ENCODE data around the gene CFAP61.

CFAP61 gene

DNA sequence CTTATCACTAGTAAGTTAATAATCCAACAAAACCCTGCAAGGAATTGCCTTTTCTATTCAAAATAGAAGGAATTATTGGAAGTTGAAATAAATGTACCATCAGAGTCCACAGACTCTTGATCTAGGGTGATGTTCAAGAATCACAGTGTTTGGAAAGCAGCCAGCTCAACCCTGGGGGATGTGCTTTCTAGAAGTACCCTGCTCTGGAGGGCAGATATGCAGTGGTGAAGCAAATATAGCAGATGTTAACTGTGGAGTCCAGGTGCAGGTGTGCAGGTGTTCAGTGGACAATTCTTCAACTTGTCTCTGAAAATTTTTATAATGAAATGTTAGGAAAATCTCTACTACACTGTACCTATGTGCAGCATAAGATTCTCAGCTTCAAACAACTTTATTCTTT, 306.5 kb downstream of the CFAP61 start:
- Histone ChIP-seq H3K36me3 (no peaks in the 10 kb centered on the region), H3K9me3 (ENCODE audit: severe bottlenecking) (peaks cover 2% of the 10 kb centered on the region), H3K27ac (no peak overlapping the region), H3K4me3 (ENCODE audit: low read depth, low read length) (no peak overlapping the region), H3K27me3 (ENCODE audit: insufficient read depth, low read depth, severe bottlenecking) (no peaks in the 10 kb centered on the region)
- no peak for DNase-seq
- TF ChIP-seq, protein P1, sequence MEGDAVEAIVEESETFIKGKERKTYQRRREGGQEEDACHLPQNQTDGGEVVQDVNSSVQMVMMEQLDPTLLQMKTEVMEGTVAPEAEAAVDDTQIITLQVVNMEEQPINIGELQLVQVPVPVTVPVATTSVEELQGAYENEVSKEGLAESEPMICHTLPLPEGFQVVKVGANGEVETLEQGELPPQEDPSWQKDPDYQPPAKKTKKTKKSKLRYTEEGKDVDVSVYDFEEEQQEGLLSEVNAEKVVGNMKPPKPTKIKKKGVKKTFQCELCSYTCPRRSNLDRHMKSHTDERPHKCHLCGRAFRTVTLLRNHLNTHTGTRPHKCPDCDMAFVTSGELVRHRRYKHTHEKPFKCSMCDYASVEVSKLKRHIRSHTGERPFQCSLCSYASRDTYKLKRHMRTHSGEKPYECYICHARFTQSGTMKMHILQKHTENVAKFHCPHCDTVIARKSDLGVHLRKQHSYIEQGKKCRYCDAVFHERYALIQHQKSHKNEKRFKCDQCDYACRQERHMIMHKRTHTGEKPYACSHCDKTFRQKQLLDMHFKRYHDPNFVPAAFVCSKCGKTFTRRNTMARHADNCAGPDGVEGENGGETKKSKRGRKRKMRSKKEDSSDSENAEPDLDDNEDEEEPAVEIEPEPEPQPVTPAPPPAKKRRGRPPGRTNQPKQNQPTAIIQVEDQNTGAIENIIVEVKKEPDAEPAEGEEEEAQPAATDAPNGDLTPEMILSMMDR (IDR thresholded peaks at IDR 0.05; ENCODE audit: low read depth, low read length), result no peak

DNA sequence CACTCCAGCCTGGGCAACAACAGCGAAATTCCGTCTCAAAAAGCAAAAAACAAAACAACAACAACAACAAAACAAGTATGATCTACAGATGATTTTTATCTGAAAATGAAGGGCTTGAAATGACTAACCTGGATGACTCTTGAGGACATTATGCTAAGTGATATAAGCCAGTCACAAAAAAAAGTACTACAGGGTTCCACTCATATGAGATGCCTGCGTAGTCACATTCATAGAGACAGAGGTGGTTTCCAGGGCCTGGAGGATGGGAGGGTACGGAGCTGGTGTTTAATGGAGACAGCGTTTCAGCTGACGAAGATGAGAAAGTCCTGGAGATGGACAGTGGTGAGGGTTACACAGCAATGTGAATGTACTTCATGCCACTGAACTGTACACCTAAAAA, 307.3 kb downstream of the CFAP61 start:
- DNase-seq, result no peak
- TF ChIP-seq, protein P1 (IDR thresholded peaks at IDR 0.05; ENCODE audit: low read depth, low read length), result no peak
- no peaks in the 10 kb centered on the region for H3K36me3 ChIP-seq
- no peaks in the 10 kb centered on the region for H3K9me3 ChIP-seq (ENCODE audit: severe bottlenecking)
- H3K27me3 ChIP-seq (ENCODE audit: insufficient read depth, low read depth, severe bottlenecking), result no peaks in the 10 kb centered on the region
- H3K27ac ChIP-seq, result no peak overlapping the region
- H3K4me3 ChIP-seq (ENCODE audit: low read depth, low read length), result no peak overlapping the region

DNA sequence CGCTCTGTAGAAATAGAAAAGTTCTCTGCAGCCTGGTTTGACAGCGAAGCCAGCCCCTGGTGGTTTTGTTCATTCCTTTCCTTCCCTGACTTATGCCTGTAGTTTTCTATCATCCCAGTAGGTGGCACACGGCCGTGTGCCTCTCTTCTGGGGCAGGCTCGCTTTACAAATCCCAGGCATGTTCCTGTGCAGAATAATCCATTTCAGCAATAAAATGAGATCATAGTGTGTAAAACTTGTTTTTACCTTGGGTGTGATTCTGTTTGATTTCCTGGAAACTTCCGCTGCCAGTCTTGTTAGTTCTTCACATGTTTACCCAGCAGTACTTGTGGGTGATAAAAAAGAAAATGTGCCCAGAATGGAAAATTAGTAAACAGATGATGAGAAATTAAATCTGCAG, 308.1 kb downstream of the CFAP61 start:
- TF ChIP-seq, protein P1 (IDR thresholded peaks at IDR 0.05; ENCODE audit: low read depth, low read length), result peak; percentile 74
- Histone ChIP-seq H3K36me3 (no peaks in the 10 kb centered on the region), H3K27me3 (ENCODE audit: insufficient read depth, low read depth, severe bottlenecking) (no peaks in the 10 kb centered on the region), H3K4me3 (ENCODE audit: low read depth, low read length) (no peak overlapping the region), H3K27ac (no peak overlapping the region), H3K9me3 (ENCODE audit: severe bottlenecking) (peaks cover 7% of the 10 kb centered on the region)
- peak; percentile 61 for DNase-seq

DNA sequence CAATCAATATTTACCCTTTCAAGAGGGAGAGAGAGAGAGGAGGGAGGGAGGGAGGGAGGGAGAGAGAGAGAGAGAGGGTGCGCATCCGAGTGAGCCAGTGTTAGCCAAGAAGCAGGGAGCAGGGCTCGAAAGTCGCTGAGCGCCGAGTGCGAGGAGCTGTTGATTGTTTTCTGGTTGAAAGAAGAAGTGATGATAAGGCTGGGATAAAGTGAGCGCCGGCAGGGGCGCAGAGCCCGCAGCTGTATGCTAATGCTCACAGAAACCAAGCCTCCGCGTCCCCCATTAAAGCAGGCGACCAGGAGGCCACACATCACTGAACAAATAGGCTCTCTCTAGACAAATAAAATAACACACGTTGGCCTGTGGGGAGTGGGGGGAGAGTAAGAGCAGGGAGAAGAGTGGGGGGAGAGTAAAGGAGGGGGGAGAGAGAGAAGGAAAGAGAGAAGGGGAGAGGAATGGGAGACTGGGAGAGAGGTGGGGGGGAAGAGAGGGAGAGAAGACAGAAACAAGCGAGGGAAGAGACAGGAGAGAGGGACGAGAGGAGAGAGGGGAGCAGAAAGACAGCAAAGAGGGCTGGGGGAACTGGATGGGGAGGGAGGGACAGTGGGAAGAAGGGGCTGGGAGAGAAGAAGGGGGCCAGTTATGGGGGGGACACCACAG, 310.6 kb downstream of the CFAP61 start:
- Histone ChIP-seq H3K36me3 (peaks cover 4% of the 10 kb centered on the region), H3K9me3 (ENCODE audit: severe bottlenecking) (peaks cover 7% of the 10 kb centered on the region), H3K4me3 (ENCODE audit: low read depth, low read length) (no peak overlapping the region), H3K27me3 (ENCODE audit: insufficient read depth, low read depth, severe bottlenecking) (no peaks in the 10 kb centered on the region), H3K27ac (no peak overlapping the region)
- no peak for DNase-seq
- TF ChIP-seq, protein P1 (IDR thresholded peaks at IDR 0.05; ENCODE audit: low read depth, low read length), result no peak

DNA sequence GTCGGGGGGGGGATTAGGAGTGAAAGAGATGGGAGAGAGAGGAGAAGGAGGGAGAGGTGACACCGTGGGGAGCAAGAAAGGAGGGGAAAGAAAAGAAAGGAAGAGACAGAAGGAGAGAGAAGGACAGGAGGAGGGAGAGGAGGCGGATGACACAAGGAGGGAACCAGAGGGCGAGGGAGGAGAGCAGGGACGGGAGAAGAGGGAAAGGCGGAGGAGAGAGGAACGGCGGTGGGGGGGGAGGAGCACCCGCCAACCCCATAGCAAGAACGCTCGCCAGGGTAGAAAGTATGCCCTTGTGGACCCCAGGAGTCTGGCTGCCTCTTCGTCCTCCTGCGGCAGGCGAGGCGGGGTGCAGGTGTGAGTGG, 311.1 kb downstream of the CFAP61 start:
- TF ChIP-seq, protein P1 (IDR thresholded peaks at IDR 0.05; ENCODE audit: low read depth, low read length), result no peak
- DNase-seq, result no peak
- Histone ChIP-seq H3K9me3 (ENCODE audit: severe bottlenecking) (peaks cover 7% of the 10 kb centered on the region), H3K36me3 (peaks cover 4% of the 10 kb centered on the region), H3K27me3 (ENCODE audit: insufficient read depth, low read depth, severe bottlenecking) (no peaks in the 10 kb centered on the region), H3K27ac (no peak overlapping the region), H3K4me3 (ENCODE audit: low read depth, low read length) (no peak overlapping the region)
